Measurements from ENCODE around the gene CDH20. TPM values are rescaled to one million over a fixed set of nuclear protein-coding genes. Genes with fewer than 3 reads are reported as not detected.

Gene CDH20
- total RNA-seq, 1 experiment from 2014 or later = not detected

- POLR2A ChIA-PET = interaction anchor here (0.7 kb wide), 1 partner anchor 20 kb away, joined by 3 read pairs; no protein-coding TSS in a partner anchor
- no peak overlapping the region for H3K27ac Mint-ChIP-seq (ENCODE audit: low read depth, unreplicated experiment)
- H3K36me3 Mint-ChIP-seq (ENCODE audit: insufficient read depth, unreplicated experiment) = no peaks in the 10 kb centered on the region
- H3K9me3 Mint-ChIP-seq (ENCODE audit: unreplicated experiment) = no peaks in the 10 kb centered on the region
- BruUV-seq (replicated peaks) = no TSS peak
- intact Hi-C loops (cut with micrococcal nuclease) = no loop called here
- no peak for TF ChIP-seq CTCF (IDR thresholded peaks at IDR 0.05; ENCODE audit: unreplicated experiment)
- no peak for DNase-seq (ENCODE audit: unreplicated experiment)
- no peaks in the 10 kb centered on the region for H3K27me3 Mint-ChIP-seq (ENCODE audit: insufficient read depth, unreplicated experiment)
- CTCF ChIA-PET = interaction anchor here (6.4 kb wide), 1 partner anchor 9 kb away, joined by 51 read pairs; no protein-coding TSS in a partner anchor
- no peak overlapping the region for H3K4me3 Mint-ChIP-seq (ENCODE audit: unreplicated experiment)
- H3K4me1 Mint-ChIP-seq (ENCODE audit: insufficient read depth, unreplicated experiment) = peaks cover 12% of the 10 kb centered on the region
Observed at GRCh38 chr18:61572084-61572655, 238.9 kb downstream of the CDH20 start.

- CTCF ChIA-PET = interaction anchor here (0.8 to 6.4 kb wide), 3 partner anchors 9 to 24 kb away, joined by 3 to 51 read pairs (median 5); no protein-coding TSS in a partner anchor
- Mint-ChIP-seq H3K27me3 (ENCODE audit: insufficient read depth, unreplicated experiment) (no peaks in the 10 kb centered on the region), H3K9me3 (ENCODE audit: unreplicated experiment) (no peaks in the 10 kb centered on the region), H3K27ac (ENCODE audit: low read depth, unreplicated experiment) (no peak overlapping the region), H3K4me1 (ENCODE audit: insufficient read depth, unreplicated experiment) (peaks cover 12% of the 10 kb centered on the region), H3K4me3 (ENCODE audit: unreplicated experiment) (no peak overlapping the region), H3K36me3 (ENCODE audit: insufficient read depth, unreplicated experiment) (no peaks in the 10 kb centered on the region)
- intact Hi-C loops (cut with micrococcal nuclease) = no loop called here
- POLR2A ChIA-PET = interaction anchor here (0.7 kb wide), 1 partner anchor 19 kb away, joined by 3 read pairs; no protein-coding TSS in a partner anchor
- no TSS peak for BruUV-seq (replicated peaks)
- DNase-seq (ENCODE audit: unreplicated experiment) = no peak
- TF ChIP-seq CTCF (IDR thresholded peaks at IDR 0.05; ENCODE audit: unreplicated experiment) = no peak
Observed at GRCh38 chr18:61572871-61573270, 239.6 kb downstream of the CDH20 start.

DNA sequence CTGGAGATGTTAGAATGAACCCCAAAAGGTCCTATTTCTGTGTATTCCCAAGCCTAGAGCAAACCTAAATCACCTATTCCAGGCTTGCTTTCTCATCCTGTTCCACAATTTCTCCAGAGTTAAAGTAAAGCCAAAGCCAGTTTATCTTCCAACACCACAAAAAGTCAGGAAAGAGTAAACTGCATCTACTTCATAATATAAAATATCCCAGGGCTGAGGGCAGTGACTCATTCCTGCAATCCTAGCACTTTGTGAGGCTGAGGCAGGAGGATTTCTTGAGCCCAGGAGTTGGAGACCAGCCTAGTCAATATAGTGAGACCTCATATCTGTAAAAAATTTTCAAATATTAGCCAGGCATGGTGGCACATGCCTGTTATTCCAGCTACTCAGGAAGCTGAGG, 241.4 kb downstream of the CDH20 start:
- Mint-ChIP-seq H3K9me3 (ENCODE audit: unreplicated experiment) (no peaks in the 10 kb centered on the region), H3K4me3 (ENCODE audit: unreplicated experiment) (no peak overlapping the region), H3K4me1 (ENCODE audit: insufficient read depth, unreplicated experiment) (peaks cover 11% of the 10 kb centered on the region), H3K27ac (ENCODE audit: low read depth, unreplicated experiment) (no peak overlapping the region), H3K27me3 (ENCODE audit: insufficient read depth, unreplicated experiment) (no peaks in the 10 kb centered on the region), H3K36me3 (ENCODE audit: insufficient read depth, unreplicated experiment) (no peaks in the 10 kb centered on the region)
- no TSS peak for BruUV-seq (replicated peaks)
- CTCF ChIA-PET = interaction anchor here (1.2 kb wide), 1 partner anchor 890 kb away, joined by 4 read pairs; no protein-coding TSS in a partner anchor
- intact Hi-C loops (cut with micrococcal nuclease) = no loop called here
- no peak for DNase-seq (ENCODE audit: unreplicated experiment)
- no peak for TF ChIP-seq CTCF (IDR thresholded peaks at IDR 0.05; ENCODE audit: unreplicated experiment)
- POLR2A ChIA-PET = no interaction called here

GRCh38 chr18:61575419-61575818, 242.2 kb downstream of the CDH20 start:
- no peaks in the 10 kb centered on the region for H3K27me3 Mint-ChIP-seq (ENCODE audit: insufficient read depth, unreplicated experiment)
- H3K36me3 Mint-ChIP-seq (ENCODE audit: insufficient read depth, unreplicated experiment) = no peaks in the 10 kb centered on the region
- no peak overlapping the region for H3K27ac Mint-ChIP-seq (ENCODE audit: low read depth, unreplicated experiment)
- no peak for TF ChIP-seq CTCF (IDR thresholded peaks at IDR 0.05; ENCODE audit: unreplicated experiment)
- DNase-seq (ENCODE audit: unreplicated experiment) = no peak
- peaks cover 10% of the 10 kb centered on the region for H3K4me1 Mint-ChIP-seq (ENCODE audit: insufficient read depth, unreplicated experiment)
- no TSS peak for BruUV-seq (replicated peaks)
- no peaks in the 10 kb centered on the region for H3K9me3 Mint-ChIP-seq (ENCODE audit: unreplicated experiment)
- ChIA-PET CTCF (interaction anchor here (1.2 kb wide), 1 partner anchor 891 kb away, joined by 4 read pairs; no protein-coding TSS in a partner anchor), POLR2A (no interaction called here)
- H3K4me3 Mint-ChIP-seq (ENCODE audit: unreplicated experiment) = no peak overlapping the region
- intact Hi-C loops (cut with micrococcal nuclease) = no loop called here

All from MCF 10A (cell line).